HG03432 (cell line): Measurements from ENCODE around the gene OSM.

ENCODE experiments used
- ATAC-seq: cut with Tn5 transposase; IDR thresholded peaks from one replicate; pipeline ENCODE4 v1.9.1; 2021; ENCODE audit warnings: mild to moderate bottlenecking, moderate library complexity; ENCODE audit not compliant: unreplicated experiment

OSM gene

GRCh38 chr22:30266445-30267381, at the start of gene OSM:
TSS of gene OSM (minus strand) at chr22:30266851. CDS start at chr22:30266799, 52 bp downstream.
- ATAC-seq: peak; percentile 15

DNA sequence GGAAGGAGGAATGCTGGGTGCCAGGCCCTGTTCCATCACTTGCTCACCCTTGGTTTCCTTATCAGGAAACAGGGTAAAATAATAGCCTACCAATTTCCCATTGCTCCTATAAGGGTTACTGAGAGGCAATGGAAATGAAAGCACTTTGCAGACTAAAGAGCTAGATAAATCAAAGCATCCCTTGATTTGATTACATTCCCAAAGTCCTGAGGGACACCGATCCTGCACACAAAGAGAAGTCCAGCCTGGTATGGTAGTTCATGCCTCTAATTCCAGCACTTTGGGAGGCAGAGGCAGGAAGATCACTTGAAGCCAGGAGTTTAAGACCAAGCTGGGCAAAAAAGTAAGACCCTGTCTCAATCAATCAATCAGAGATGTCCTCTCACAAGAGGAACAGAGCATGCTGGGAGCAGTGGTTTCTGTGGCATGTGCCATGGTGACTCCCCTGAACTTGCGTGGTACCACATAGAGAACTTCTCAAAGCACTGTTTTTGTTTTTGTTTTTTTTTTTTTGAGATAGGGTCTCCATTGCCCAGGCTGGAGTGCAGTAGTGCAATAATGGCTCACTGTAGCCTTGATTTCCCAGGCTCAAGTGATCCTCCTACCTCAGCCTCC, 49.4 kb upstream of the OSM start:
- ATAC-seq: no peak

DNA sequence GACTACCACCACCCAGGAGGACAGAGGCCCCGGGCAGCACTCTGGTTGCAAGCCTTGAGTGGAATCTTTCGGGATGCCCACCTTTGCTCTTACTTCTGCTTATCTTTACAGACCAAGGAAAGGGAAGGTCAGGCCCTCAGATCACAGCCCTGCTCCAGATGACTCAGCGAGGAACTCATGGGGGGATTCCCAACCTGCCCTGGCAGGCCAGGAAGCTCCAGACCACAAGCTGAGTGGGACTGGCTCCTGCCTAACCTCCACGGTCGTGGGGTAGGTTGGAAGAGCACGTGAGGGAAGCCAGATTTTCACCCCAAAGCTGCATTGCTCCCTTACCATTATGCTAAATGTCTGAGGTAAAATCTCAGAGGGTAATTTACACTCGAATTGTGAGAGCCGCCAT, 48.3 kb upstream of the OSM start:
- peak; percentile 46 for ATAC-seq

- ATAC-seq: no peak
These were observed 47.1 kb upstream of the OSM start for GRCh38 chr22:30313527-30314363.

- no peak for ATAC-seq
These were observed 45.4 kb upstream of the OSM start for GRCh38 chr22:30312053-30312452.

- no peak for ATAC-seq
These were observed 44.5 kb upstream of the OSM start for GRCh38 chr22:30310881-30311771.

DNA sequence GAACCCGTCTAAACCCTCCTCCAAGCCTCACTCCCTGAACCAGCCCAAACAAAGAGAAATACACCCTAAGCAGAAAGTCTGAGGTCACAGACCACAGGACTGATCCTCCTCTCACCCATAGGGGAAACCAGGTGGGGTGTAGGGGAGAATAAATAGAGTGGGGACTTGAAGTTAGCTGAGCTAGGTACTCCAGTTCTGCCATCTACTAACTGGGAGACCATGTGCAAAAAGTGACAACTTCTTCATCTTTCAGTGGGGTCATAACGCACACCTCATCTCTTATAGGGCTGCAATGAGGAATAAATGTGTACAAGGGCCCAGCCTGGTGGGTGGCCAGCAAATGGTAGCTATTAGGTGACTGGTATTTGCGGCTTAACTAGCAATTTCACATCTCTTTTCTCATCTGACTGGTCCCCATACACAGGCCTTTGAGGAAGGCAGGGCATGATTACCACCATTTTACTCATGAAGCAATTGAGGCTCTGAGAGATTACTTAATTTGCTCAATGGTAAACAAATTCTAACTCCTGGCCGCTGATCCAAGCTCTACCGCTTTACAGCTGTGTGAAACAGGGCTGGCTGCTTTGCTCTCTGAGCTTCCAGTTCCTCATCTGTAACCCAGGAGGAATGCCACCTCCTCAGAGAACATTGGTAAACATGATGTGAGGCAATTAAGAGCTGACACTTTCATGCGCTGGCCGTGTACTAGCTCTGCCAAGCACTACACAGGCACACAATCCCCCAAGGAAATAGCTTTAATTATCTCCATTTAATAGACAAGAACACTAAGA, 43.5 kb upstream of the OSM start:
- peak; percentile 26 for ATAC-seq

DNA sequence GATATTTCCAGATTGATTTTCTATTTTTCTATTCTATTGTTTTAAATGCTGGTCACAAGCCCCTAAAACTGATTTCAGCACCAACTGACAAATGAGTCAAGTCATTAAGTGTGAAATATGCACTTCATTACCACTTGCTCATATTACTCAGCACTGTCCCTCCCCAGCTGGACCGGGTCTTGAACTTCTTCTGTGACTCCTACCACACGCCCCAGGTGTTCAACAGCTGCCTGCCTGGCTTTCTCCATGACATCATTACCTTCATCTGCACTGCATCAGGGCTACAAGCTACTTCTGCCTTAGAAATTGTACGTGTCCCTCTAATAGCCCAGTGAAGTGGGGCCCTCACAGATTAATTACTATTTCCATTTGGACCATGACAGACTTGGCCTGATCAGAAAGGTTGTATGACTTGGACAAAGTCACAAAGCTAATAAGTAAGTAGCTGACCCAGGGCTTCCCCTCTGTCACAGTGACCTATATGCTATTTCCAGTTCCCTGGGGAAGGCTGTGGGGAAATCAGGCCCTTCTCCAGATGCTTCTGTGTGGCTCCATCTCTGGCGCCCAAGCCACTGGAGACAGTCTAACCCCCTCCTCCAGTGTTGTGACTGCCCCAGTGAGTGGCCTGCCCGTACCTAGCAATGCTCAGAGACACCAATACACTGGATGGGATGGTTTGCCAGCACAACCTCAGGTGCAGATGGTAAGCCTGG, 42.0 kb upstream of the OSM start:
- ATAC-seq: peak; percentile 51

- ATAC-seq: no peak
These were observed 41.4 kb upstream of the OSM start for GRCh38 chr22:30308093-30308492.

DNA sequence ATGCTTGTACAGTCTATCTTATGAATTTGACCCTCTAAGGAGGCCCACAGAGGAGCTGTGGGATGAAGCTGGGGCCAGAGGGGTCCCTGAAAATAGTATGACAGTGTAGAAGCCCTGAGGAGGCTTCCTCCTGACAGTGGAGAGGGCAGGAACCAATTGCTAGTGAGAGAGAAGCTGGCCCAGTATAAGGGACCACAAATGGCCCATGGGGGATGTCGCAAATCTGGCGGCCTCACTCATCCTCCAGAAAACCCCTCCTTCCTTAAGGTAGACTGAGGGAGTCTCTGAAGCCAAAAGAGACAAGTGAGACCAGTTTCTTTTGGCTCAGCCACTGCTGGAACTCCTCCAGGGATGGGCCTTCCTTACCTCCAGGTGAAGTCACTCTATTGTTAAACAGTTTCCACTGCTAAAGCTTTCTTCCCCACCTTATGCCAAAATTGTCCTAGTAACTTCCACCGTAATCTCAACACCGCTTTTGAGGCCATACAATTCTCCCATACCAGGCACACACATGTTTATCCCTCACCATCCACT, 40.5 kb upstream of the OSM start:
- ATAC-seq: no peak

GRCh38 chr22:30306627-30307011, 40.0 kb upstream of the OSM start:
- no peak for ATAC-seq

GRCh38 chr22:30305906-30306626, 39.4 kb upstream of the OSM start:
- ATAC-seq: no peak

GRCh38 chr22:30305519-30305905, 38.9 kb upstream of the OSM start:
- peak; percentile 40 for ATAC-seq

DNA sequence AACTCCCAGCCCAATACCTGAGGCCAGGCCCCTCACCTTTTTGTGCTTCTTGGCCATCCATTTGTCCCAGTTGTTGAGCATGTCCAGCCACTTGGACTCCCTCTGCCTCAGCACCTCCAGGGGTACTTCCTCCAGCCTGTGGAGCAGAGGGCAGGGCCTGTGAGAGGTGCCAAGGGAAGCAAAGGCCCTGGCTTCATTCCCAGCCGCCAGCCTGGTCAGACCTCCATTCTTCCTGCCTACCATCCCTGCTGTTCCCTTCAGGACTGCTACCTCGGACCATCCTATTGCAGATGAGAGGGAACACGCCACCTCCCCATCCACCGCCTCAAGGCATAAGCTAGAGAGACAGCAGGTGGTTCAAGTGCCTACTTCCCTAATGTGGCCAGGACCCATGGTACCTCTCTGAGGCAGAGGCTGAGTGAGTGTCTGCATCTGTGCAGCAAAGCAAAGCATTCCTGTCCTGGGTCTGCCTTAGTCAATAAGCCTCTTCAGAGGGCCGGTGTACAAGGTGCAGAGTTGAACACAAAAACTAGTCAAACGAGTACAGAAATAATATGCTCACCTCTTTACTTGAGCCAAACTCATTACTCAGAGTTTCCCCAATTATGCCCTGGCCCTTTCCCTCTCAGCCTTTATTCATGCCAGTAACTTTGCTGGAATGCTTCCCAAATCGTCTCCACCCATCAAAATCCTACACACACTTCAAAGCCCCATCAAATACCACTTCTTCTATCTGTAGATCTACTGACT, 38.0 kb upstream of the OSM start:
- no peak for ATAC-seq

DNA sequence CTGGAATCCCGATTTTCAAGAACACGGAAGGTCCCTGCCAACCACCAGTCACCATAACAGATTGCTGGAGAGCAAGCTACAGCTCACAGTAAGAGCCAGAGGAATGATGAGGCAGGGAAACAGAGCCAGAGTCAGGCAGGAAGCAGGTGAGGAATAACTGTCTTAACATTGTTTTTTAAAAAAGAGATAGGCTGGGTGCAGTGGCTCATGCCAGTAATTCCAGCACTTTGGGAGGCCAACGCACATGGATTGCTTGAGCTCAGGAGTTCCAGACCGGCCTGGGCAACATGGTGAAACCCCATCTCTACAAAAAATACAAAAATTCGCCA, 36.1 kb upstream of the OSM start:
- no peak for ATAC-seq

- ATAC-seq: no peak
These were observed 35.6 kb upstream of the OSM start for GRCh38 chr22:30301995-30302809.

DNA sequence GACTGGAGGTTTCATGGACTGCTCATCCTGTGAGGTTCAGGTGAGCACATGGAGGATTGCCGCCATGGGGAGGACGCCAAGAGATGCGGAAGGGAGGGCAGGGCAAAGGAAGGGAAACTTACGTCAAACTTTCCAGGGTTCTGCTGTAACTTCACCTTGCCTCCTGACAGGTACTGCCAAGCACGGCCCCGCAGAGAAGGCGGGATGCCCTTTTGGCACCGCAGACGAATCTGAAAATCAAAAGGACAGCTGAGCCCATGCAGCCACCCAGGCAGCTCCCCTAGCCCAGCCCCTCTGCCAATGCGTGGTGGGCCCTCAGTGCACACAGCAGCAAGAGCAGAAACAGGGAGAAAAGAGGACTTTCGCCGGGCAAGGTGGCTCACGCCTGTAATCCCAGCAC, 32.7 kb upstream of the OSM start:
- no peak for ATAC-seq
